Esophagus muscularis mucosa (tissue), 4 donors: ENCODE results near the gene TDRD5.

ENCODE experiments used
- CTCF ChIP-seq, 3 experiments: fragments of 200-600 bp in 2 of 3; fragments of 450-650 bp in 1 of 3; sonication (generic) in 2 of 3; IDR thresholded peaks; one replicate each; pipeline ENCODE4 v1.5.1; 2017 to 2019; ENCODE audit warnings: antibody characterized with exemption in 3 of 3, mild to moderate bottlenecking in 2 of 3, moderate library complexity in 1 of 3
- EP300 ChIP-seq: sonication (generic); formaldehyde crosslinking; IDR thresholded peaks from one replicate; pipeline ENCODE4 v1.6.1; 2017; ENCODE audit warnings: antibody characterized with exemption
- POLR2A ChIP-seq: fragments of 450-650 bp; IDR thresholded peaks from one replicate; pipeline ENCODE4 v1.6.1; 2017; ENCODE audit warnings: antibody characterized with exemption, moderate library complexity, mild to moderate bottlenecking, low read depth
- POLR2AphosphoS5 ChIP-seq, 2 donors: sonication (generic); formaldehyde crosslinking; IDR thresholded peaks; one replicate each; pipeline ENCODE4 v1.6.1; 2017; ENCODE audit warnings: antibody characterized with exemption in 2 of 2

DNA sequence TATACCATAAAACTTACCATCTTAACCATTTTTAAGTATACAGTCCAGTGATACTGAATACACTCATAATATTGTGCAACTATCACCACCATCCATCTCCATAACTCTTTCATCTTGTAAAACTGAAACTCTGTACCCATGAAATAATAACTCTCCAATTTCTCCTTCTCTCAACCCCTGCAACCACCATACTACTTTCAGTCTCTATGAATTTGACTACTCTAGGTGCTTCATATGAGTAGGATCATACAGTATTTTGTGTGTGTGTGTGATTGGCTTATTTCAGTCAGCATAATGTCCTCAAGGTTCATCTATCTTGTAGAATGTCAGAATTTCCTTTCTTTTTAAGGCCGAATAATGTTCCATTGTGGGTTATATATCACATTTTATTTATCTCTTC, 33.6 kb upstream of the TDRD5 start:
- TF ChIP-seq CTCF (IDR thresholded peaks at IDR 0.05) (no peak), POLR2AphosphoS5 (IDR thresholded peaks at IDR 0.05) (no peak), EP300 (no peak), POLR2A (no peak)
